ENCODE data around the gene SQSTM1.
"Not testable (repeated sequence)": the region's sequence is repeated elsewhere in the genome, so short reads cannot be mapped to it uniquely, and the experiment has no call there.

The SQSTM1 gene

GRCh38 chr5:179833056-179833708 is 12.5 kb downstream of the SQSTM1 start:
- no peak overlapping the region for H3K4me3 ChIP-seq (ENCODE audit: low read length)
- no peaks in the 10 kb centered on the region for H3K27me3 ChIP-seq (ENCODE audit: insufficient read depth, low read length)
- no peak overlapping the region for H3K9ac ChIP-seq (ENCODE audit: low read depth, low read length)
- H3K4me1 ChIP-seq (ENCODE audit: insufficient read depth, low read length), result peaks cover 8% of the 10 kb centered on the region; the same call in 1 of the 2 replicates
- no peaks in the 10 kb centered on the region for H3K9me3 ChIP-seq (ENCODE audit: insufficient read depth, low read depth, low read length)
- H3K27ac ChIP-seq (ENCODE audit: low read length), result no peak overlapping the region
- peaks cover 83% of the 10 kb centered on the region for H3K36me3 ChIP-seq (ENCODE audit: insufficient read depth, low read depth, low read length)

DNA sequence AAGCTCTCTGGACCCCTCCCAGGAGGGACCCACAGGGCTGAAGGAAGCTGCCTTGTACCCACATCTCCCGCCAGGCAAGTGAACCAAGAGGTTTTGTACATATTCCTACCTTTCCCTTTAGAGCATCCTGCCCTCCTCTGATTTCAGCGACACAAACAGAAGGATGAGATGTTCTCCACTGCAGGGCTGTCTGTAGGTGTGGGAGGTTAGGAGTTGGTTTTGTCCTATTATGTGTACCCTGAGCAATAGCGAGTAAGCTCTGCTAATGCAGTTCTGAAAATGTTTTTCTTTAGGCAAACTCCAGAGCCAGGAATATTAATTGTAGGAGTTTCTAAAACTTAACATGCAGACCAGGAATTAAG is 13.0 kb downstream of the SQSTM1 start:
- Histone ChIP-seq H3K9me3 (ENCODE audit: insufficient read depth, low read depth, low read length) (no peaks in the 10 kb centered on the region), H3K4me3 (ENCODE audit: low read length) (no peak overlapping the region), H3K9ac (ENCODE audit: low read depth, low read length) (no peak overlapping the region), H3K27me3 (ENCODE audit: insufficient read depth, low read length) (no peaks in the 10 kb centered on the region), H3K4me1 (ENCODE audit: insufficient read depth, low read length) (peaks cover 6% of the 10 kb centered on the region; the same call in 1 of the 2 replicates), H3K27ac (ENCODE audit: low read length) (no peak overlapping the region), H3K36me3 (ENCODE audit: insufficient read depth, low read depth, low read length) (peaks cover 84% of the 10 kb centered on the region)

DNA sequence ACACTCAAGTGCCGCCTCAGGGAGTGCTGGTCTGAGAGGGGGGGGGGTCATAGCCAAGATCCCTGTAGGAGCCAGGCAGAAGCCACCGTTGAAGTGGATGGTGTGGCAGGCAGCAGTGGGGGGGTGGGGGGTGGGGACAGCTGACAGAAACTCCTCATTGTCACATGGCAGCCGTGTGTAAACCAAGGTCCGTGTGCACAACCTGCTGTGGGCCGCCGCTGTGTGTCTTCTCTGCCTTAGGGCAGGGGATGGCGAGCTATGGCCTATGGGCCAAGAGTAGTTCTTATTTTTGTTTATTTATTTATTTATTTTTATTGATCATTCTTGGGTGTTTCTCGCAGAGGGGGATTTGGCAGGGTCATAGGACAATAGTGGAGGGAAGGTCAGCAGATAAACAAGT is 13.4 kb downstream of the SQSTM1 start:
- peaks cover 2% of the 10 kb centered on the region; the same call in 1 of the 2 replicates for H3K4me1 ChIP-seq (ENCODE audit: insufficient read depth, low read length)
- peaks cover 82% of the 10 kb centered on the region for H3K36me3 ChIP-seq (ENCODE audit: insufficient read depth, low read depth, low read length)
- H3K9me3 ChIP-seq (ENCODE audit: insufficient read depth, low read depth, low read length), result no peaks in the 10 kb centered on the region
- H3K27me3 ChIP-seq (ENCODE audit: insufficient read depth, low read length), result no peaks in the 10 kb centered on the region
- H3K9ac ChIP-seq (ENCODE audit: low read depth, low read length), result no peak overlapping the region
- no peak overlapping the region for H3K4me3 ChIP-seq (ENCODE audit: low read length)
- H3K27ac ChIP-seq (ENCODE audit: low read length), result no peak overlapping the region

DNA sequence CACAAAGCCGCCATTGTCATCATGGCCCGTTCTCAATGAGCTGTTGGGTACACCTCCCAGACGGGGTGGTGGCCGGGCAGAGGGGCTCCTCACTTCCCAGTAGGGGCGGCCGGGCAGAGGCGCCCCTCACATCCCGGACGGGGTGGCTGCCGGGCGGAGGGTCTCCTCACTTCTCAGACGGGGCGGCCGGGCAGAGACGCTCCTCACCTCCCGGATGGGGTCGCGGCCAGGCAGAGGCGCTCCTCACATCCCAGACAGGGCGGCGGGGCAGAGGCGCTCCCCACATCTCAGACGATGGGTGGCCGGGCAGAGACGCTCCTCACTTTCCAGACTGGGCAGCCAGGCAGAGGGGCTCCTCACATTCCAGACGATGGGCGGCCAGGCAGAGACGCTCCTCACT is 14.2 kb downstream of the SQSTM1 start:
- H3K4me3 ChIP-seq (ENCODE audit: low read length); H3K9me3 ChIP-seq (ENCODE audit: insufficient read depth, low read depth, low read length); H3K9ac ChIP-seq (ENCODE audit: low read depth, low read length); H3K27me3 ChIP-seq (ENCODE audit: insufficient read depth, low read length); H3K27ac ChIP-seq (ENCODE audit: low read length); H3K4me1 ChIP-seq (ENCODE audit: insufficient read depth, low read length): not testable (repeated sequence)
- peaks cover 82% of the 10 kb centered on the region for H3K36me3 ChIP-seq (ENCODE audit: insufficient read depth, low read depth, low read length)

DNA sequence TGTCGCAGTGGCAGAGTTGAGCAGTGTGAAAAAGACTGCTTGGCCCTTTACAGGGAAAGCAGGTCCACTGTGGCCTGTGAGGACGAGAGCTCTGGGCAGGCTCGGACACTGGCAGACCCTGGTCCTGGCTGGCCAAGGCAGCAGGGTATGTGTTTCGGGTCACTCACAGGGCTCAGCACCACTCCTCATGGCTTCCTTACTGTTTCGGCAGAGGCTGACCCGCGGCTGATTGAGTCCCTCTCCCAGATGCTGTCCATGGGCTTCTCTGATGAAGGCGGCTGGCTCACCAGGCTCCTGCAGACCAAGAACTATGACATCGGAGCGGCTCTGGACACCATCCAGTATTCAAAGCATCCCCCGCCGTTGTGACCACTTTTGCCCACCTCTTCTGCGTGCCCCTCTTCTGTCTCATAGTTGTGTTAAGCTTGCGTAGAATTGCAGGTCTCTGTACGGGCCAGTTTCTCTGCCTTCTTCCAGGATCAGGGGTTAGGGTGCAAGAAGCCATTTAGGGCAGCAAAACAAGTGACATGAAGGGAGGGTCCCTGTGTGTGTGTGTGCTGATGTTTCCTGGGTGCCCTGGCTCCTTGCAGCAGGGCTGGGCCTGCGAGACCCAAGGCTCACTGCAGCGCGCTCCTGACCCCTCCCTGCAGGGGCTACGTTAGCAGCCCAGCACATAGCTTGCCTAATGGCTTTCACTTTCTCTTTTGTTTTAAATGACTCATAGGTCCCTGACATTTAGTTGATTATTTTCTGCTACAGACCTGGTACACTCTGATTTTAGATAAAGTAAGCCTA is 15.7 kb downstream of the SQSTM1 start:
- Histone ChIP-seq H3K4me3 (ENCODE audit: low read length) (no peak overlapping the region), H3K9ac (ENCODE audit: low read depth, low read length) (no peak overlapping the region), H3K36me3 (ENCODE audit: insufficient read depth, low read depth, low read length) (peaks cover 70% of the 10 kb centered on the region), H3K4me1 (ENCODE audit: insufficient read depth, low read length) (no peaks in the 10 kb centered on the region), H3K27me3 (ENCODE audit: insufficient read depth, low read length) (no peaks in the 10 kb centered on the region), H3K27ac (ENCODE audit: low read length) (no peak overlapping the region), H3K9me3 (ENCODE audit: insufficient read depth, low read depth, low read length) (no peaks in the 10 kb centered on the region)

- H3K4me3 ChIP-seq (ENCODE audit: low read length), result no peak overlapping the region
- H3K4me1 ChIP-seq (ENCODE audit: insufficient read depth, low read length), result no peaks in the 10 kb centered on the region
- no peak overlapping the region for H3K9ac ChIP-seq (ENCODE audit: low read depth, low read length)
- no peak overlapping the region for H3K27ac ChIP-seq (ENCODE audit: low read length)
- H3K9me3 ChIP-seq (ENCODE audit: insufficient read depth, low read depth, low read length), result no peaks in the 10 kb centered on the region
- no peaks in the 10 kb centered on the region for H3K27me3 ChIP-seq (ENCODE audit: insufficient read depth, low read length)
- H3K36me3 ChIP-seq (ENCODE audit: insufficient read depth, low read depth, low read length), result peaks cover 70% of the 10 kb centered on the region
These were observed 16.6 kb downstream of the SQSTM1 start for GRCh38 chr5:179837076-179838011.

DNA sequence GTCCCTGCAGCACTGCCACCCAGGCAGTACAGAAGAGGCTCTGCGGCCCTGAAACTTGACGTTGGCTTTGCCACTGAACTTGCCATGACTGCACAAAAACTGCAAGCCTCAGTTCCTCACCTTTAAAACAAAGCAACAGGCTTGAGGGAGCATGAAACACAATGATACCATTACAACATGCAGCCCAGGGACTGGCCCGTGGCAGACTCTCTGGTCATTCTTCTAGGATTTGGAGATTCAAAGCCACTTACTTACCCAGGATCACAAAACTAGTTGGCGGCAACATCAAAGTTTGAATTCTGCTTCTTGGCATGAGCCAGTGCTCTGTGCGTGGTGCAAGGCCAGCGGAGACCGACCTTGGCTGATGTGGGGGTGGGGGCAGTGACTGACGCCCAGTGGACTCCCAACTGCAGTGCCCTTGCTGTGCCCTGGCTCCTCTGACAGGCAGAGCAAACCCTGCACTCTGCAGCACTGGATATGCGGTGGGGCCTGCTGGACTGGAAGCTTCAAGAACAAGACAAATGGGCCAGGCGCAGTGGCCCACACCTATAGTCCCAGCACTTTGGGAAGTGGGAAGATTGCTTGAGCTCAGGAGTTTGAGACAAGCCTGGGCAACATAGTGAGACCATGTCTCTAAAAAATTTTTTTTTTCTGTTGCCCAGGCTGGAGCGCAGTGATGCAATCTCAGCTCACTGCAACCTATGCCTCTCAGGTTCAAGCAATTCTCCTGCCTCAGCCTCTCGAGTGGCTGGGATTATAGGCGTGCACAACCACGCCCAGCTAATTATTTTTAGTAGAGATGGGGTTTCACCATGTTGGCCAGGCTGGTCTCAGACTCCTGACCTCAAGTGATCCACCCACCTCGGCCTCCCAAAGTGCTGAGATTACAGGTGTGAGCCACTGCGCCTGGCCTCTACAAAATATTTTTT is 18.9 kb downstream of the SQSTM1 start:
- H3K9ac ChIP-seq (ENCODE audit: low read depth, low read length), result no peak overlapping the region
- no peak overlapping the region for H3K4me3 ChIP-seq (ENCODE audit: low read length)
- H3K4me1 ChIP-seq (ENCODE audit: insufficient read depth, low read length), result no peaks in the 10 kb centered on the region
- H3K27me3 ChIP-seq (ENCODE audit: insufficient read depth, low read length), result no peaks in the 10 kb centered on the region
- no peaks in the 10 kb centered on the region; the same call in 1 of the 2 replicates for H3K9me3 ChIP-seq (ENCODE audit: insufficient read depth, low read depth, low read length)
- H3K36me3 ChIP-seq (ENCODE audit: insufficient read depth, low read depth, low read length), result peaks cover 54% of the 10 kb centered on the region
- H3K27ac ChIP-seq (ENCODE audit: low read length), result no peak overlapping the region

- no peak overlapping the region for H3K9ac ChIP-seq (ENCODE audit: low read depth, low read length)
- H3K27ac ChIP-seq (ENCODE audit: low read length), result no peak overlapping the region
- H3K4me3 ChIP-seq (ENCODE audit: low read length), result no peak overlapping the region
- no peaks in the 10 kb centered on the region for H3K27me3 ChIP-seq (ENCODE audit: insufficient read depth, low read length)
- no peaks in the 10 kb centered on the region for H3K4me1 ChIP-seq (ENCODE audit: insufficient read depth, low read length)
- peaks cover 59% of the 10 kb centered on the region for H3K36me3 ChIP-seq (ENCODE audit: insufficient read depth, low read depth, low read length)
- peaks cover 4% of the 10 kb centered on the region; the same call in 1 of the 2 replicates for H3K9me3 ChIP-seq (ENCODE audit: insufficient read depth, low read depth, low read length)
These were observed 19.6 kb downstream of the SQSTM1 start for GRCh38 chr5:179840321-179840720.

- Histone ChIP-seq H3K27ac (ENCODE audit: low read length) (no peak overlapping the region), H3K36me3 (ENCODE audit: insufficient read depth, low read depth, low read length) (peaks cover 59% of the 10 kb centered on the region), H3K4me3 (ENCODE audit: low read length) (no peak overlapping the region), H3K9ac (ENCODE audit: low read depth, low read length) (no peak overlapping the region), H3K4me1 (ENCODE audit: insufficient read depth, low read length) (no peaks in the 10 kb centered on the region), H3K27me3 (ENCODE audit: insufficient read depth, low read length) (no peaks in the 10 kb centered on the region), H3K9me3 (ENCODE audit: insufficient read depth, low read depth, low read length) (peaks cover 4% of the 10 kb centered on the region; the same call in 1 of the 2 replicates)
These were observed 20.1 kb downstream of the SQSTM1 start for GRCh38 chr5:179840766-179841165.

DNA sequence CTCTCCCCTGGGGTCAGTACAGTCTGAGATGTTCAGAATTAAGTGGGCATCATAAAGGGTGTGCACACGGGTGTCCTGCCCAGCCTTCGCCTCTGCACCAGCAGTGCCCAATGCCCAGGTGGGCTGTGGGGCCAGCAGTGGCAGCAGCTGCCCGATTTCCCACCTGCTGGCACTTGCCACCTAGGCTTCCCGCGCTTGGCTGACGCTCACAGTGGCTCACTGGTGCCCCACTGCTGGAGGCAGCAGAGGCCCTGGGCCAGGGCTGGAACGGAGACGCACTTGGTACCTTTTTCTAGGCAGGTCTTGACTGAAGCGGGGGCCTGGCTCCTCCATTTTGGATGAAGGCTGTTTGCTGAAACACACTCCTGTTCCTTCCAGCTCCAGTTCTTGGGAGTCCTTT is 20.9 kb downstream of the SQSTM1 start:
- H3K27me3 ChIP-seq (ENCODE audit: insufficient read depth, low read length), result no peaks in the 10 kb centered on the region
- no peak overlapping the region for H3K27ac ChIP-seq (ENCODE audit: low read length)
- H3K4me3 ChIP-seq (ENCODE audit: low read length), result no peak overlapping the region
- H3K9ac ChIP-seq (ENCODE audit: low read depth, low read length), result no peak overlapping the region
- H3K9me3 ChIP-seq (ENCODE audit: insufficient read depth, low read depth, low read length), result peaks cover 6% of the 10 kb centered on the region; the same call in 1 of the 2 replicates
- no peaks in the 10 kb centered on the region for H3K4me1 ChIP-seq (ENCODE audit: insufficient read depth, low read length)
- peaks cover 58% of the 10 kb centered on the region for H3K36me3 ChIP-seq (ENCODE audit: insufficient read depth, low read depth, low read length)
